Endometrial microvascular endothelial cells (primary cell): ENCODE measurements around the gene ZBTB43. TPM values are rescaled to one million over a fixed set of nuclear protein-coding genes. Genes with fewer than 3 reads are reported as not detected.
"Not testable (repeated sequence)": the region's sequence is repeated elsewhere in the genome, so short reads cannot be mapped to it uniquely, and the experiment has no call there.

Source experiments
- in situ Hi-C: cut with HindIII; loops from 2 replicates; pipeline ENCODE4 v1.10.0; 2017; ENCODE audit warnings: low sequenced_read_pairs, low pct_unique_long_range_greater_than_20kb; ENCODE audit errors: inconsistent ontology term
- total RNA-seq: library from RNA; depleted of rRNA; stranded (reverse); fragments of >200 nt; gene quantifications from one replicate; pipeline ENCODE4 v1.2.3, GENCODE V29; 2015; ENCODE audit errors: inconsistent ontology term

The ZBTB43 gene
- 4.3 TPM for total RNA-seq

DNA sequence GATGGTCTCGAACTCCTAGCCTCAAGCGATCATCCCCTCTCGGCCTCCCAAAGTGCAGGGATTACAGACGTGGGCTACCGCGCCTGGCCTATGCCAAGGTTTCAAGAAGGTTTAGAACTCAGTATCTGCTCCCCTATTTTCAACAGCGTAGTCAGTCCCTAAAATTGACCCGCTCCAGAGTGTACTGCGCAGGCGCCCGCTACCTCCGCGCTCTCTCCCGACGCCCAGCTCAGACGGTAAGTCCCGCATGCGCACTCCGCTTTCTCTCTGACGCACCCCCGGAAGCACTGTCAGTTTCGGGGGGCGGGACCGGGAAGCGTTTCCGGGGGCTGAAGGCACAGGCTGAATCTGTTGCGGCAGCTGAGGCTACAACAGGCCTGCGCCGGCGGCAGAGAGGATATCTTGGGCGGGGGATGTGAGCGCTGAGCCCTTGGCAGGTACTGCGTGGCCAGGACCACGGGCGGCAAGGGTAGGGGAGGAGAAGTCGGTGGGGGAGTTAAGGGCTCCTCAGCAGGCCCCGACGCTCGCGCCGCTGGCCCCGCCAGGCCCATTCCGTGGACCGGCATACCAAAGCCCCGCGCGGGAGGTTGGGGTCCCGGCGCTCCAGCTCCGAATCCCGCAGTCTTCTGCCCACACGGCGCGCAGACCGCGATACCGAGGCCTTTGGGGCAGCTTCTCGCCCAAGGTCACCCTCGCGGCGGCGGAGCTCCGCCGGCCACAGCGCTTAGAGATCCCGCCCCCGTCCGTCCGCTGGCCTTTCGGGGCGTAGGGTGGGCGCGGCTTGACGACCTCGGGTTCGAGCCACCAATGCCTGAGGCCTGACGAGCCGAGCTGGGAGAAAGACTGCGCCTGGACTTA, at the start of gene ZBTB43:
Gene ZBTB43 (plus strand): TSS at position 345 of the 858 bp plus-strand sequence. CDS start 27,470 bp downstream, outside the sequence.
- in situ Hi-C loops = no loop called here

- in situ Hi-C loops = no loop called here
Observed at GRCh38 chr9:126755317-126755875, 49.4 kb upstream of the ZBTB43 start.

DNA sequence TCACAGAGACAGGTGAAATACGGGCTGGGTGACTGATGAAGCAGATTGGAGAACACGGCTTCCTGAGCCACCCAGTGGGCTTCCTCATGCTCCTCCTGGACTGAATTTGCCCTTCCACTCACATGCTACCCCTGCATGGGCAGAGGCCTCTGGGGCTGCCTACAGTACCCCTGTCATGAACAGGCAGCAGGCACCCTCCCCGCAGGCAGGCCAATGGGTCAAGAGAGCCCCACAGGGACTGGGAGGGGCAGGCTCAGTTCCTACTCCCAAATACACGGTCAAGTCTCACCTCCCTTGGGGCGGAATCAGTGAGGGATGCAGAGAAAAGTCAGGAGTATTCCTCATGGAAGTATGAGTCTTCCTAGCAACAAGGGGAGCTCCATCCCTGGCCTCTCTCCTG, 48.6 kb upstream of the ZBTB43 start:
- in situ Hi-C loops = no loop called here

- in situ Hi-C loops = no loop called here
Observed at GRCh38 chr9:126756876-126757415, 47.9 kb upstream of the ZBTB43 start.

DNA sequence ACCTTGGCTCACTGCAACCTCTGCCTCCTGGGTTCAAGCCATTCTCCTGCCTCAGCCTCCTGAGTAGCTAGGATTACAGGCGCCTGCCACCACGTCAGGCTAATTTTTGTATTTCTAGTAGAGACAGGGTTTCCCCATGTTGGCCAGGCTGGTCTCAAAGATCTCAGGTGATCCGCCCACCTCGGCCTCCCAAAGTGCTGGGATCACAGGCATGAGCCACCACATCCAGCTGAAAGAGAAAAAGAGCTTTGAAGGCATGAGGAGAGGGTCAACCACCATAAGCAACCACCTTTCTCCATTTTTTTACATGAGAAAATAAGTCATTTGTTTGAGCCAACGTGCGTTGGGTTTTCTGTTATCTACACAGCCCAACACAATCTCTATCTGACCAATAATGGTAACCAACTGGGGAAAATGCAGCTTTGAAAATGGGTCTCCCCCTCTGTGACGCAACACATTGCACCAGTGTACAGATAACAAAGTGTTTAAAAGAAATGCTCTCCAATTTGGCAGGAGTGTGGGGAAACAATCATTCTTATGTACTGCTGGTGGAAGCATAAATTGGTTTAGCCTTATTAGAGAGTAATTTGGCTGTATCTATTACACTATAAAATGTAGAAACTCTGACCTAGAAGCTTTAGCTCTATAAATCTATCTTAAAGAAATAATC, 45.8 kb upstream of the ZBTB43 start:
- in situ Hi-C loops = no loop called here

- in situ Hi-C loops = no loop called here
Observed at GRCh38 chr9:126761274-126761673, 43.6 kb upstream of the ZBTB43 start.

GRCh38 chr9:126763130-126763764, 41.6 kb upstream of the ZBTB43 start:
- in situ Hi-C loops = no loop called here

- in situ Hi-C loops = no loop called here
Observed at GRCh38 chr9:126773004-126773607, 31.7 kb upstream of the ZBTB43 start.

GRCh38 chr9:126775926-126776325, 28.9 kb upstream of the ZBTB43 start:
- in situ Hi-C loops = no loop called here

GRCh38 chr9:126777733-126778132, 27.1 kb upstream of the ZBTB43 start:
- in situ Hi-C loops = no loop called here

DNA sequence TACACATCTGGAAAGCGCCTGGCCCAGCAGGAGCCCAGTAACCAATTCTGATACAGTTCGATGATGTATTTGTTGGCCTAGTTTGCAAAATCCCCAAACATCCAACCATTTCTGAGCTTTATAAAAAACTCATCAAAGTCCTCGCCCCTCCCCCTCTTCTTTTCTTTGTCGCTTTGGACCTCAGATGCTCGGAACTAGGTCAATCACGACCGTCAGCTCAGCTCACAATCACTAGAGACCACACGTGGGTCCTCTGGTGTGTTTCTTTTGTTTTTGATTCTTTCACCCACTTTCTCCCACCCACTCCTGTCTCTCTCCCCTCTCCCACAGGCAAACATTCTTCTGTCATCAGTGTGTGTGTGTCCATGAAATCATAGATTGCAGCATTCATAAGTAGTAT, 26.7 kb upstream of the ZBTB43 start:
- in situ Hi-C loops = no loop called here

DNA sequence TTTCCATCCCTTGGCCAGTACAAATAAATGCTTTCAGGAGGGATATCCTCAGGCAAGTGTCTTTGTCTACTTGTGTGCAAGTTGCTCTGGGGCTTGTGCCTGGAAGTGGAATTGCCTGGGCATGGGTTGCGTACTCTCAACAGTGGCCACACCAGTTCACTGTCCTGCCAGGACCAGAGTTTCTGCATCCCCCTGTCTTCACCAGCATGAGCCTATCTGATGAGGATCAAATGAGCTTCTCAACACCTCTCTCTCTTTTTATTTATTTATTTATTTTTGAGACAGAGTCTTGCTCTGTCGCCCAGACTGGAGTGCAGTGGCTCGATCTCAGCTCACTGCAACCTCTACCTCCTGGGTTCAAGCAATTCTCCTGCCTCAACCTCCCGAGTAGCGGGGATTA, 26.1 kb upstream of the ZBTB43 start:
- in situ Hi-C loops = not testable (repeated sequence)

DNA sequence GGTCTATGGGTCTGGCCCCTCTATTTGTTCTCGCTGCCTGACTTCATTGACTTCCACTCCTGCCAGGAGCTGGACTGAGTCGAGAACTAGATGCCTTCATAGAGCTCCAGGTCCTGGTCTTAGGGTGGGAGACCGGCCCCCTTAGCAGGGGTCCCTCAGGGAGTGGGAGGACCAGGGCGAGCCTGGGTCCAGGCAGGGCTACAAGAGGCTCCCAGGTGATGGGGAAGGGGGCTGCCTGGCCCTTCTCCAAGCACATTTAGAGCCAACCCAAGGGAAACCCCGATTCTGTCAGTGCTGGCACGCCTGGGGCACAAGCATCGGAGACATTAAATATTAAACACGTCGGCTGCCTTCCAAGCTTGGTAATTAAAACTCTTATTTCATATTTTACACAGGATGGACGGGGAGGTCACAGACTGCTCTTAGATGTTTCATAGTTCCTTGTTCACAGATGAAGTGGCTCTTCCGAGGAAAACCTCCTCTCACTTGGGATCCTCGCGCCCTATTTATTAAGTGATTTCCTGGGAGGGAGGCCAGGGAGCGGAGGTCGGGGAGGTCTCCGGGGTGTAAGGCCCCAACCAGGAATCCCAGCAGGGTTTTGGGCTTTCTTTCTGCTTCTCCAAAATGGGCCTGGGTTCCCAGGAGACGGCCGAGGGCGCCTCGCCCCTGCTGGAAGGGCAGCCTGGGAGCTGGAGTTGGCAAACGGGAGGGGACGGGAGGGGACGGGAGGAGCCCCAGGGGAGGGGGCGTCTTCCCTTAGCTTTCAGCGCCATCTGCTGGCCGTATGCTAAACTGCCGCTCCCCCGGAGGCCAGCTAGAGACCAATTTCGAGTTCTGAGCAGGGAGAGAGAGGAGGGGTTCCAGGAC, 23.4 kb upstream of the ZBTB43 start:
- in situ Hi-C loops = no loop called here

GRCh38 chr9:126782053-126782388, 22.8 kb upstream of the ZBTB43 start:
- in situ Hi-C loops = no loop called here

- in situ Hi-C loops = no loop called here
Observed at GRCh38 chr9:126783949-126784348, 20.9 kb upstream of the ZBTB43 start.

- in situ Hi-C loops = no loop called here
Observed at GRCh38 chr9:126784401-126784800, 20.4 kb upstream of the ZBTB43 start.

DNA sequence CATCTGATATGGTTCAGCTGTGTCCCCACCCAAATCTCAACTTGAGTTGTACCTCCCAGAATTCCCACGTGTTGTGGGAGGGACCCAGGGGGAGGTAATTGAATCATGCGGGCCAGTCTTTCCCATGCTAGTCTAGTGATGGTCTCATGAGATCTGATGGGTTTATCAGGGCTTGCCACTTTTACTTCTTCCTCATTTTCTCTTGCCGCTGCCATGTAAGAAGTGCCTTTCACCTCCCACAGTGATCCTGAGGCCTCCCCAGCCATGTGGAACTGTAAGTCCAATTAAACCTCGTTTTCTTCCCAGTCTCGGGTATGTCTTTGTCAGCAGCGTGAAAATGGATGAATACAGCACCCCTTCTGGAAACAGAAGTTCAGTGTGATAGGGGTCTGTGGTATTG, 20.0 kb upstream of the ZBTB43 start:
- in situ Hi-C loops = not testable (repeated sequence)

GRCh38 chr9:126788046-126788445, 16.8 kb upstream of the ZBTB43 start:
- in situ Hi-C loops = no loop called here
